Measurements from ENCODE around the gene CTSO.

The CTSO gene

DNA sequence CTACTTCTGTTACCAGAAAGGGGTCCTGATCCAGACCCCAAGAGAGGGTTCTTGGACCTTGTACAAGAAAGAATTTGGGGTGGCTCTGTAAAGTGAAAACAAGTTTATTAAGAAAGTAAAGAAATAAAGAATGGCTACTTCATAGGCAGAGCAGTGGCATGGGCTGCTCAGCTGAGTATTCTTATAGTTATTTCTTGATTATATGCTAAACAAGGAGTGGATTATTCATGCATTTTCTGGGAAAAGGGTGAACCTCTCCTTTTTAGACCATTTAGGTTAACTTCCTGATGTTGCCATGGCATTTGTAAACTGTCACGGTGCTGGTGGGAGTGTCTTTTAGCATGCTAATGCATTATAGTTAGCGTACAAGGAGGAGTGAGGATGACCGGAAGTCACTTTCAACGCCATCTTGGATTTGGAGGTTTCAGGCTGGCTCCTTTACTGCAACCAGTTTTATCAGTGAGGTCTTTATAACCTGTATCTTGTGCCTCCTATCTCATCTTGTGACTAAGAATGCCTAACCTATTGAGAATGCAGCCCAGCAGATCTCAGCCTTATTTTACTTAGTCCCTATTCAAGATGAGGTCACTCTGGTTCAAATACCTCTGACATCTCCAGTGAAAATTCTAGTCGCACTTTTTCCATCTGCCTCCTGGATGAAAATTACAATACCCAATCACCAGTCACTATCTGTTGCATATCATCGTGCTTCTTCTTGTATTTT, 65.7 kb downstream of the CTSO start:
- no peaks in the 10 kb centered on the region for H3K4me1 ChIP-seq (ENCODE audit: insufficient read depth, low read length, poor library complexity, severe bottlenecking)
- no peak overlapping the region for H2AFZ ChIP-seq (ENCODE audit: low read length)
- H3K9ac ChIP-seq (ENCODE audit: low read depth, low read length, poor library complexity, severe bottlenecking), result no peak overlapping the region
- H3K4me2 ChIP-seq (ENCODE audit: low read depth, low read length, poor library complexity, severe bottlenecking), result no peak overlapping the region
- no peaks in the 10 kb centered on the region for H3K27me3 ChIP-seq (ENCODE audit: insufficient read depth, low read length, poor library complexity, severe bottlenecking)
- no peaks in the 10 kb centered on the region for H3K36me3 ChIP-seq (ENCODE audit: insufficient read depth, low read length)
- H3K9me3 ChIP-seq (ENCODE audit: insufficient read depth, low read depth, low read length), result no peaks in the 10 kb centered on the region
- no peaks in the 10 kb centered on the region for H3F3A ChIP-seq (ENCODE audit: low read depth)
- no peak for TF ChIP-seq EZH2phosphoT487 (IDR thresholded peaks at IDR 0.05; ENCODE audit: borderline replicate concordance)
- TF ChIP-seq, protein P1, sequence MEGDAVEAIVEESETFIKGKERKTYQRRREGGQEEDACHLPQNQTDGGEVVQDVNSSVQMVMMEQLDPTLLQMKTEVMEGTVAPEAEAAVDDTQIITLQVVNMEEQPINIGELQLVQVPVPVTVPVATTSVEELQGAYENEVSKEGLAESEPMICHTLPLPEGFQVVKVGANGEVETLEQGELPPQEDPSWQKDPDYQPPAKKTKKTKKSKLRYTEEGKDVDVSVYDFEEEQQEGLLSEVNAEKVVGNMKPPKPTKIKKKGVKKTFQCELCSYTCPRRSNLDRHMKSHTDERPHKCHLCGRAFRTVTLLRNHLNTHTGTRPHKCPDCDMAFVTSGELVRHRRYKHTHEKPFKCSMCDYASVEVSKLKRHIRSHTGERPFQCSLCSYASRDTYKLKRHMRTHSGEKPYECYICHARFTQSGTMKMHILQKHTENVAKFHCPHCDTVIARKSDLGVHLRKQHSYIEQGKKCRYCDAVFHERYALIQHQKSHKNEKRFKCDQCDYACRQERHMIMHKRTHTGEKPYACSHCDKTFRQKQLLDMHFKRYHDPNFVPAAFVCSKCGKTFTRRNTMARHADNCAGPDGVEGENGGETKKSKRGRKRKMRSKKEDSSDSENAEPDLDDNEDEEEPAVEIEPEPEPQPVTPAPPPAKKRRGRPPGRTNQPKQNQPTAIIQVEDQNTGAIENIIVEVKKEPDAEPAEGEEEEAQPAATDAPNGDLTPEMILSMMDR (conservative IDR thresholded peaks at IDR 0.05; ENCODE audit: low read length), result no peak
- no peaks in the 10 kb centered on the region for H4K20me1 ChIP-seq (ENCODE audit: insufficient read depth, low read length, poor library complexity, severe bottlenecking)
- H3K4me3 ChIP-seq (ENCODE audit: low read length, poor library complexity, severe bottlenecking), result no peak overlapping the region
- H3K79me2 ChIP-seq (ENCODE audit: insufficient read depth, low read length), result no peaks in the 10 kb centered on the region
- H3K9me2 ChIP-seq (replicated peaks; ENCODE audit: low read depth, low read length), result no peaks in the 10 kb centered on the region

DNA sequence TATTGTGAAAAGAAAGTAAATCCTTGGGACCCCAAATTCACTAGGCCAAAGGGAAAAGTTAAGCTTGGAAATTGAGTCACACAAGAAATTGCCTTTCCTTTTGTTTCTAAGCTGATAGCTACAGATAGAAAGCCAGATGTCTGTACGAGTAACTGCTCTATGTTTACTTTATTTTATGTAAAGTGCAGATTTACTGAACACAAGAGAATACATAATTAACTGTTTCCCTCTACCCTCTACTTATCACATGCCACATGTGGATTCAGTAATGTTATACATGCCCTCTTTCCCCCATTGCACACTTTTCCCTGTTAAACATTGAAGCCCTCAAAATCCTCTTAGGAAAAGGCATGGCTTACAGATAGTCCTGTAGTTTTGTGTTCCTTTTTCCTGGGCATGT, 66.6 kb downstream of the CTSO start:
- Histone ChIP-seq H3K27me3 (ENCODE audit: insufficient read depth, low read length, poor library complexity, severe bottlenecking) (no peaks in the 10 kb centered on the region), H3K9ac (ENCODE audit: low read depth, low read length, poor library complexity, severe bottlenecking) (no peak overlapping the region), H2AFZ (ENCODE audit: low read length) (no peak overlapping the region), H3K9me3 (ENCODE audit: insufficient read depth, low read depth, low read length) (no peaks in the 10 kb centered on the region), H4K20me1 (ENCODE audit: insufficient read depth, low read length, poor library complexity, severe bottlenecking) (no peaks in the 10 kb centered on the region), H3K4me2 (ENCODE audit: low read depth, low read length, poor library complexity, severe bottlenecking) (no peak overlapping the region), H3K36me3 (ENCODE audit: insufficient read depth, low read length) (no peaks in the 10 kb centered on the region), H3K79me2 (ENCODE audit: insufficient read depth, low read length) (no peaks in the 10 kb centered on the region), H3F3A (ENCODE audit: low read depth) (no peaks in the 10 kb centered on the region), H3K9me2 (replicated peaks; ENCODE audit: low read depth, low read length) (no peaks in the 10 kb centered on the region), H3K4me1 (ENCODE audit: insufficient read depth, low read length, poor library complexity, severe bottlenecking) (no peaks in the 10 kb centered on the region), H3K4me3 (ENCODE audit: low read length, poor library complexity, severe bottlenecking) (no peak overlapping the region)
- TF ChIP-seq, protein P1 (conservative IDR thresholded peaks at IDR 0.05; ENCODE audit: low read length), result no peak
- no peak for TF ChIP-seq EZH2phosphoT487 (IDR thresholded peaks at IDR 0.05; ENCODE audit: borderline replicate concordance)

DNA sequence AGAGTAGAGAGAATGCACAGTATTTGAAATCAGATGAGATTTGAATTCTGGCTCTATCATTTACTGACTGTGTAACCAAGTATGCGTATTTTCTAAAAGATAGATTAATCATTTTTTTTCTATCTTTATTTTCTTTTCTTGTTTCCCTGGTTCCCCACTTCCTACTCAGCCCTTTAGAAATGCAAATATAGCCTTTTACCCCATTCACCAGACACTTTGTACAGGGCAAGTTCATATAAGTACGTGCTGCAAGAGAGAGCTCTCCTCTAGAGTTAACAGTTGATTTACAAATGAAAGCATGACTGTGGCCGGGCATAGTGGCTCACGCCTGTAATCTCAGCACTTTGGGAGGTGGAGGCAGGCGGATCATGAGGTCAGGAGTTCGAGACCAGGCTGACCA, 68.0 kb downstream of the CTSO start:
- H3K27me3 ChIP-seq (ENCODE audit: insufficient read depth, low read length, poor library complexity, severe bottlenecking), result no peaks in the 10 kb centered on the region
- no peaks in the 10 kb centered on the region for H3F3A ChIP-seq (ENCODE audit: low read depth)
- TF ChIP-seq, protein P1 (conservative IDR thresholded peaks at IDR 0.05; ENCODE audit: low read length), result no peak
- TF ChIP-seq EZH2phosphoT487 (IDR thresholded peaks at IDR 0.05; ENCODE audit: borderline replicate concordance), result no peak
- H3K9ac ChIP-seq (ENCODE audit: low read depth, low read length, poor library complexity, severe bottlenecking), result no peak overlapping the region
- no peaks in the 10 kb centered on the region for H3K4me1 ChIP-seq (ENCODE audit: insufficient read depth, low read length, poor library complexity, severe bottlenecking)
- no peaks in the 10 kb centered on the region for H4K20me1 ChIP-seq (ENCODE audit: insufficient read depth, low read length, poor library complexity, severe bottlenecking)
- H3K9me3 ChIP-seq (ENCODE audit: insufficient read depth, low read depth, low read length), result no peaks in the 10 kb centered on the region
- no peaks in the 10 kb centered on the region for H3K9me2 ChIP-seq (replicated peaks; ENCODE audit: low read depth, low read length)
- H3K79me2 ChIP-seq (ENCODE audit: insufficient read depth, low read length), result no peaks in the 10 kb centered on the region
- H3K4me3 ChIP-seq (ENCODE audit: low read length, poor library complexity, severe bottlenecking), result no peak overlapping the region
- no peak overlapping the region for H2AFZ ChIP-seq (ENCODE audit: low read length)
- no peaks in the 10 kb centered on the region for H3K36me3 ChIP-seq (ENCODE audit: insufficient read depth, low read length)
- no peak overlapping the region for H3K4me2 ChIP-seq (ENCODE audit: low read depth, low read length, poor library complexity, severe bottlenecking)

All from Loucy (cell line).